SK-N-MC (cell line): ENCODE results near the gene IGF1R.

ENCODE experiments used
- EZH2 ChIP-seq: fragments of 200-600 bp; sonication (generic); IDR thresholded peaks from one replicate; pipeline ENCODE4 v1.6.1; 2017; ENCODE audit warnings: antibody characterized with exemption
- FOXP2 ChIP-seq: optimal IDR thresholded peaks from 2 replicates; pipeline ENCODE3; 2011; ENCODE audit warnings: mild to moderate bottlenecking, moderate library complexity; ENCODE audit not compliant: insufficient read depth; ENCODE audit errors: extremely low read length, control extremely low read depth
- POLR2AphosphoS5 ChIP-seq: IDR thresholded peaks from 2 replicates; pipeline ENCODE4 v1.6.1; 2012; ENCODE audit warnings: mild to moderate bottlenecking, low read depth, low read length, borderline replicate concordance

DNA sequence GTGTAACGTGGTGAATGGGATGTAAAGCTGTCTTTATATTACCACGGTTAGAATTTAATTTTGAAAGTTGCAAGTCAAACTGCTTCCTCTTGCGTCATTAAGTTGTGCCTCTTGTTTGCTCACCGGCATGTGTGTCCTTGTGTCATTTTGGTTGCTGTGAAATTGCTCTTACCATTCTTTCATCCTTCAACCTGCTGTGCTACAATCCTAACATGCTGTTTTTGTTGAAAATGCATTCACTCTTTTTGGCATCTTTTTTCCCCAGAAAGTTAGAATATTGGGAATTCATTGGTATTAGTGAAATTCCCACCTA, 194.6 kb downstream of the IGF1R start:
- TF ChIP-seq POLR2AphosphoS5 (no peak), EZH2 (no peak), FOXP2 (no peak)
